HG02571 (cell line): ENCODE results near the gene MED15.
"Not testable (repeated sequence)": the region's sequence is repeated elsewhere in the genome, so short reads cannot be mapped to it uniquely, and the experiment has no call there.

Experiments
- ATAC-seq: cut with Tn5 transposase; IDR thresholded peaks from one replicate; pipeline ENCODE4 v1.9.1; 2021; ENCODE audit warnings: mild to moderate bottlenecking, moderate library complexity; ENCODE audit not compliant: unreplicated experiment

Gene MED15

DNA sequence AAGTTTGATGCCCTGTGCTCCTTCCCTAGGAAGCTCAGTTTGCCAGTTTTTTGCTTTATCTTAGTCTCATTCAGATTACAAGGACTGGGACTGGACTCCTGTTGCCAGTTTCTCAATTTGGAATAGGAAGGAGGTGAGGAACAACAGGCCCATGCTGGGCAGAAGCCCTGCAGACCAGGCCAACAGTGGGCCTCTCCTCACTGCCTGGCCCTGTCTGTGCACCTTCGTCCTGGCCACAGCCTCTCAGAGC lies 23.7 kb downstream of the MED15 start:
- no peak for ATAC-seq

DNA sequence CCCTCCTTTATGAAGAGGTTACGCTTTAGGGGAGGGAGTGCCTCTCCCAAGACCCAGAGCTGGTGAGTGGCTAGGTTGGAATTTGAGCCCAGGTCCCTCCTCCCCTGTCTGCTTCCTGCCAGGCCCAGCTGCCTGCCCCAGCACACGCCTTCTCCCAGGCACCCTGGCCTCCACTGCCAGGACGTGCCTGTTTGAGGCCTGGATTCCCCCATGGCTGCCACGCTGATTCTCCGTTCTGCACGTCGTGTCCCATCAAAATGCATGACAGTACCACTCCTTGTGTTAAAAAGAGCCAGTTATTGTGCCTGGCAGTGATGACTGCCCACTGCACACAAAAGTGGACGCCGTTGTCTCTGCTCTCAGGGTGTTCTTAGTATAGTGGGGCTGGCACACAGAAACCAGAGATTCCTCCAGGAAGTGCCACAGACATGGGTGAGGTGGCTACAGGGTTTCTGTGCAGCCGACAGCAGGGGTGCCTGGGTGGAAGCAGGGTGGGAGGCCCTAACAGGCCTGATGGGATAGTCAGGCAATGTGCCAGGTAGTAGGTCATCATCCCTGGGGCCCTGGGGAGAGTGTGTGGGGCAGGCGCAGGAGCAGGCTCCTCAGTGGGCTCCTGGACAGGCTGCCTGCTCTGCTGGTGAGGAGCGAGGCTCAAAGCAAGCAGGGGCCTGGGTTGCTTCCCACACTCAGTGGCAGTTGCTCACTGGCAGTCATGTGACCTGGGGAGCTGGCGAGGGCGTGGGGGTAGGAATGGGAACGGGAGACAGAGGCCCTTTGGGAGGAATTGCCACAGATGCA lies 24.2 kb downstream of the MED15 start:
- no peak for ATAC-seq

DNA sequence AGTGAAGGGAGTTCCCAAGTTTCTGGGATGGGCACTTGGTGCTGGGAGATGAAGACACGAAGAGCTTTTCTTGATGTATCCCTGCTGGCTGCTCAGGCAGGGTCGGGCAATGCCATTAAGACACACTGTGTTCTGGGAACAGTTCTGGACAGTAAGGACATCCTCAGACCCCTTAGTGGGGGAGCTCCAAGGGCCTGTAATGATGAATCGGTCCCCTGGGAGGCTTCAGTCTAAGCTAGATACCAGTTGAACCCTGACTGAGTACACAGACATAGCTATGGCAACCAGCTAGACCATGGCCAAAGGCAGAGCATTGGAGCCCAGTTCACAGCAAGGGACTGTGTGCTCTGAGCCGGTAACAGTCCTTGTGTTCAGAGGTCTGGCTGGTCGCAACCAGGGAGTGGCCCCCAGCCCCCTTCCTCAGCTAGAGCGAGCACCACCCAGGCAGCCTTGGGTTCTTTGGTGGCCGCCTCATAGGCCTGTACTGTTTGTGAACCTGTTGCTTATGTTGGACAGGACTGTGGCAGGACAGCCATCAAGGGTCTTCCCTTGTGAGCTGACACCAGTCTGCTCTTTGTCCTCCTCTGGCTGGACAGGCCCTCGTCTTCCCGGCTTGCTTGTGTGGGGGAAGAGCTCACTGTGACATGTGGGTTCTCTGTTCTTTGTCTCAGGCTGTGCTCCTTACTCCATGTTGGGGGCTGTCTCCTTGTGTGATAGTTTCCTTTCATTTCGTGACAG lies 25.0 kb downstream of the MED15 start:
- no peak for ATAC-seq

- ATAC-seq = no peak
Measured at GRCh38 chr22:20533095-20533878, 25.9 kb downstream of the MED15 start.

GRCh38 chr22:20533879-20534265 lies 26.5 kb downstream of the MED15 start:
- no peak for ATAC-seq

GRCh38 chr22:20536590-20537324 lies 29.3 kb downstream of the MED15 start:
- no peak for ATAC-seq

DNA sequence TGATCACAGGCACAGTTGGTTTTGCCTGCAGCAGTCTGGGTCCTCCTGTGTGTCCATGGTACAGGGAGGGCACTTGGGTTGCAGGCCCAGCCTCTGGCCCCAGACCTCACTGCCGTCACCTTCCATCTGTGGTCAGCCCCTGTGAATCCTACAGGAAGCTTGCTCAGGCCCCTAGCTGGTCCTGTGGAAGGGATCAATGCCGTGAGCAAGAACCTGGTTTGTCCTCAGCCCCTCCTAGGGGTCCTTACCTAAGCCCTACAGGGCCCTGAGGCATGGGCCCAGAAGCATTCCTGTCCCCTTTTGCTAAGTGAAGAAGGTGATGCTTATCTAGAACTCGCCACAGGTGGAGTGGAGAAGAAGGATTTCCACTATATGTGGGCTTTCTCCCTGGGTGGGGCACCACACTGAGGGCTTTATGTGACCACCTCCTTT lies 29.9 kb downstream of the MED15 start:
- no peak for ATAC-seq

DNA sequence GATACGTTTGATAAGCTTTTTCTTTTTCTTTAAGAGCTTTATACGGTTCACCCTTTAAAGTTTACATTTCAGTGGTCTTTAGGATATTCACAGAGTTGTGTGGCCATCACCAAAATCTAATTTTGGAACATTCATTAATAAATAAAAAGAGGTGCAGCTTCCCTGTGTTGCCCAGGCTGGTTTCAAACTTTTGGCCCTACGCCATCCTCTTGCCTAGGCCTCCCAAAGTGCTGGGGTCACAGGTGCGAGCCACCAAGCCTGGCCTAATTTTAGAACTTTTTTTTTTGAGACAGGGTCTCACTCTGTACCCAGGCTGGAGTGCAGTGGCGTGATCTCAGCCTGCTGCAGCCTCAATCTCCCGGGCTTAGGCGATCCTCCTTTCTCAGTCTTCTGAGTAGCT lies 30.6 kb downstream of the MED15 start:
- no peak for ATAC-seq

DNA sequence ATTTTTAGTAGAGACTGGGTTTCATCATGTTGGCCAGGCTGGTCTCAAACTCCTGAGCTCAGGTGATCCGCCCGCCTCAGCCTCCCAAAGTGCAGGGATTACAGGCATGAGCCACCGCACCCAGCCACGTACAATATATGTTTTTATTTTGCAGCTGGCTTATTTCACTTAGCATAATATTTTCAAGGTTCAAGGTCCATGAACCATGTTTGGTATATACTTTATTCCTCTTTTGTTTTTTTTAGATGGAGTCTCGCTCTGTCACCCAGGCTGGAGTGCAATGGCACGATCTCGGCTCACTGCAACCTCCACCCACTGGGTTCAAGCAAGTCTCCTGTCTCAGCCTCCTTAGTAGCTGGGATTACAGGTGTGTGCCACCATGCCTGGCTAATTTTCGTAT lies 31.5 kb downstream of the MED15 start:
- ATAC-seq = not testable (repeated sequence)

- ATAC-seq = no peak
Measured at GRCh38 chr22:20542055-20542454, 34.6 kb downstream of the MED15 start.

DNA sequence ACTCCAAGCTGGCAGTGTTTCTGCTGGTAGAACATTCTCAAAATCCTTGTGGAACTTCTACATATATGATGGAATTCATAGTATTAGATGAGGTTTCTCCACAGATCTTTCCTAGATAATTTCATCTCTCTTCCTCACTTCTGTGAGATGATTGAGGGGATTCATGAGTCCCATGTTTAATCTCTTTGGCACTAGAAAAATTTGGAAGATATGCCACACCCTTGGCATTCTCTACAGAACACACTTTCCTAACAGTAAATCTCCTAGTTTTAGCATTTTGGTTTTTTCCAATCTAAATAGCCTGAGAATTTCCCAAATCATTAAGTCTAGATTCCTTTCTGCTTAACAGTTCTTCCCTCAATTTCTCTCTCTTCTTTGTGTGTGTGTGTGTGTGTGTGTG lies 35.3 kb downstream of the MED15 start:
- no peak for ATAC-seq

DNA sequence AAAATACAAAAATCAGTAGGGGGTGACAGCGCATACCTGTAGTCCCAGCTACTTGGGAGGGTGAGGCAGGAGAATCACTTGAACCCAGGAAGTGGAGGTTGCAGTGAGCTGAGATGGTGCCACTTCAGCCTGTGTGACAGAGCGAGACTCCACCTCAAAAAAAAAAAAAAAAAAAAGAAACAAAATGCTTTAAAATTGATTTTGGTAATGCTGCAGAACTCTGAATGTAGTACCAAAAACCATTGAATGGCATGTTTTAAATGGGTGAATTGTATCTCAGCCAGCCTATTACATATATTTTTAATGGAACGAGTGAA lies 37.9 kb downstream of the MED15 start:
- not testable (repeated sequence) for ATAC-seq

GRCh38 chr22:20545681-20546521 lies 38.5 kb downstream of the MED15 start:
- no peak for ATAC-seq

DNA sequence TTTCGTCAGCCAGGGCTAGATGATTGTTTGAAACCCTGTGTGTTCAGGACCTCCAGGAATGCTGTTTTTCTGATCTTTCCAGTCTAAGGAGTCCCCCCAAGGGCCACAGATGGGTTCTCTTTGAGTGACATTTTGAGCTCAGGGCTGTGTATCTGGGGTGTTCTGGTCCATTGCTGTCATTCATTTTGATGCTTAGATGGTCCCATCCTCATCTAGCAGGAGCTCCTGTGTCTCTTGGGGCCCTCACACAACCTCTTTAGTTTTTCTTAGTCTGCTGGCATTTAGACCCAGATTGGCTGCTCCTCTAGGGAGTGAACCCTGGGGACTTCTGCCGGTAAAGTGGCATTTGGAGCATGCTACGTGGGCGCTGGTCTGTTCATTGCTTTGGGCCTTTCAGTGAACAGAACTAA lies 39.1 kb downstream of the MED15 start:
- no peak for ATAC-seq

- ATAC-seq = no peak
Measured at GRCh38 chr22:20547029-20547428, 39.6 kb downstream of the MED15 start.

DNA sequence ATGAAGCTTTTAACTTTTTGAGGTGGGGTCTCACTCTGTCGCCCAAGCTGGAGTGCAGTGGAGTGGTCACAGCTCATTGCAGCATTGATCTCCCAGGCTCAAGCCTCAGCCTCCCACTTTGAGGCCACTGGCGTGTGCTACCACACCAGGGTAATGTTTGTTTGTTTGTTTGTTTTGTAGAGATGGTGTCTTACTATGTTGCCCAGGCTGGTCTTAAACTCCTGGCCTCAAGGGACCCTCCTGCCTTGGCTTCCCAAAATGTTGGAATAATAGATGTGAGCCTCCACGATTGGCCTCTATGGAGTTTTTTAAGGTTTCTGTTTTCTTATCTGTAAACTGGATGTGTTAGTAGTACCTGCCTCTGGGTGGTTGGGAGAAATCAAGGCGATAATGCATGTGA lies 41.4 kb downstream of the MED15 start:
- ATAC-seq = no peak

- ATAC-seq = no peak
Measured at GRCh38 chr22:20549232-20549841, 41.9 kb downstream of the MED15 start.

- no peak for ATAC-seq
Measured at GRCh38 chr22:20550057-20550817, 42.8 kb downstream of the MED15 start.
